Loucy (cell line): ENCODE data around the gene C12orf56.

Experiments
- H2AFZ ChIP-seq: fragments of 200-600 bp; sonication (generic); 2 replicates; pipeline ENCODE4 v1.6.0; 2016; ENCODE audit warnings: antibody characterized with exemption, mild to moderate bottlenecking, low read length, moderate library complexity
- H3F3A ChIP-seq: fragments of 200-600 bp; 2 replicates; pipeline ENCODE4 v1.6.0; 2016; ENCODE audit warnings: antibody characterized with exemption, low read depth, mild to moderate bottlenecking
- H3K27me3 ChIP-seq: fragments of 200-600 bp; sonication (generic); 2 replicates; pipeline ENCODE4 v1.6.1; 2014; ENCODE audit warnings: low read length, mild to moderate bottlenecking; ENCODE audit not compliant: insufficient read depth, poor library complexity, severe bottlenecking
- H3K36me3 ChIP-seq: fragments of 200-600 bp; sonication (generic); 2 replicates; pipeline ENCODE4 v1.6.1; 2016; ENCODE audit warnings: low read length; ENCODE audit not compliant: insufficient read depth
- H3K4me1 ChIP-seq: fragments of 200-600 bp; sonication (generic); 2 replicates; pipeline ENCODE4 v1.5.1; 2014; ENCODE audit warnings: low read length, mild to moderate bottlenecking; ENCODE audit not compliant: insufficient read depth, poor library complexity, severe bottlenecking
- H3K4me2 ChIP-seq: fragments of 200-600 bp; sonication (generic); 2 replicates; pipeline ENCODE4 v1.6.0; 2014; ENCODE audit warnings: antibody characterized with exemption, low read length, low read depth, mild to moderate bottlenecking; ENCODE audit not compliant: poor library complexity, severe bottlenecking
- H3K4me3 ChIP-seq: fragments of 200-600 bp; sonication (generic); 2 replicates; pipeline ENCODE4 v1.5.1; 2014; ENCODE audit warnings: low read length, mild to moderate bottlenecking, mixed read lengths; ENCODE audit not compliant: poor library complexity, severe bottlenecking
- H3K79me2 ChIP-seq: fragments of 200-600 bp; sonication (generic); 2 replicates; pipeline ENCODE4 v1.6.1; 2014; ENCODE audit warnings: low read length; ENCODE audit not compliant: insufficient read depth
- H3K9ac ChIP-seq: fragments of 200-600 bp; sonication (generic); 2 replicates; pipeline ENCODE4 v1.6.0; 2014; ENCODE audit warnings: mild to moderate bottlenecking, low read depth, low read length, moderate library complexity; ENCODE audit not compliant: poor library complexity, severe bottlenecking
- H3K9me2 ChIP-seq: fragments of 200-600 bp; sonication (generic); replicated peaks from 2 replicates; pipeline ENCODE4 v1.6.1; 2016; ENCODE audit warnings: low read depth, low read length, mixed read lengths
- H3K9me3 ChIP-seq: fragments of 200-600 bp; sonication (generic); 2 replicates; pipeline ENCODE4 v1.6.1; 2014; ENCODE audit warnings: mild to moderate bottlenecking, antibody characterized with exemption, low read length, low read depth; ENCODE audit not compliant: insufficient read depth
- H4K20me1 ChIP-seq: fragments of 200-600 bp; sonication (generic); 2 replicates; pipeline ENCODE4 v1.6.0; 2014; ENCODE audit warnings: antibody characterized with exemption, low read length, mild to moderate bottlenecking; ENCODE audit not compliant: insufficient read depth, poor library complexity, severe bottlenecking
- EZH2phosphoT487 ChIP-seq: fragments of 200-600 bp; IDR thresholded peaks from 2 replicates; pipeline ENCODE4 v1.6.1; 2018; ENCODE audit warnings: antibody characterized with exemption, mild to moderate bottlenecking, moderate library complexity, borderline replicate concordance
- TF ChIP-seq, protein P1 (sequence below): fragments of 200-600 bp; sonication (generic); conservative IDR thresholded peaks from 2 replicates; pipeline ENCODE4 v1.5.1; 2014; ENCODE audit warnings: mild to moderate bottlenecking, antibody characterized with exemption, low read length

Gene C12orf56

DNA sequence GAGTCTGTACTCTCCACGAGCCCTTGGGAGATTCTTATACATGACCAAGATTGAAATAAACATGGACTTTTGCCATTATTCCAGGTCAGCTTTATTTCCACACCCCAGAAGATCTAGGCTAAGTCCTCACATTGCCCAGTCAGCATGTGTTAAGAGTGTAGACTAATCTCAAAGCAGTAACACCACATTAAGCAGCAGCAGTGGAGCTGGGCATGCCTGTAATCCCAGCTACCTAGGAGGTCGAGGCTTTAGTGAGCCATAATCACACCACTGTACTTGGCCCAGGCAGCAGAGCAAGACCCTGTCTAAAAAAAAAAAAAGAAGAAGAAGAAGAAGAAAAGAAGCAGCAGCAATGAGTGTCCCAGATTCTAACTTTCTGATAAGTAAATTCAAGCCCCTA lies 65.5 kb downstream of the C12orf56 start:
- Histone ChIP-seq H2AFZ (no peak overlapping the region), H3K4me1 (no peaks in the 10 kb centered on the region), H3K27me3 (no peaks in the 10 kb centered on the region), H3K9me2 (no peaks in the 10 kb centered on the region), H3K9ac (no peak overlapping the region), H3K4me3 (no peak overlapping the region), H3K4me2 (no peak overlapping the region), H3F3A (no peaks in the 10 kb centered on the region), H4K20me1 (no peaks in the 10 kb centered on the region), H3K36me3 (no peaks in the 10 kb centered on the region), H3K9me3 (no peaks in the 10 kb centered on the region), H3K79me2 (no peaks in the 10 kb centered on the region)
- TF ChIP-seq EZH2phosphoT487 = no peak
- TF ChIP-seq, protein P1, sequence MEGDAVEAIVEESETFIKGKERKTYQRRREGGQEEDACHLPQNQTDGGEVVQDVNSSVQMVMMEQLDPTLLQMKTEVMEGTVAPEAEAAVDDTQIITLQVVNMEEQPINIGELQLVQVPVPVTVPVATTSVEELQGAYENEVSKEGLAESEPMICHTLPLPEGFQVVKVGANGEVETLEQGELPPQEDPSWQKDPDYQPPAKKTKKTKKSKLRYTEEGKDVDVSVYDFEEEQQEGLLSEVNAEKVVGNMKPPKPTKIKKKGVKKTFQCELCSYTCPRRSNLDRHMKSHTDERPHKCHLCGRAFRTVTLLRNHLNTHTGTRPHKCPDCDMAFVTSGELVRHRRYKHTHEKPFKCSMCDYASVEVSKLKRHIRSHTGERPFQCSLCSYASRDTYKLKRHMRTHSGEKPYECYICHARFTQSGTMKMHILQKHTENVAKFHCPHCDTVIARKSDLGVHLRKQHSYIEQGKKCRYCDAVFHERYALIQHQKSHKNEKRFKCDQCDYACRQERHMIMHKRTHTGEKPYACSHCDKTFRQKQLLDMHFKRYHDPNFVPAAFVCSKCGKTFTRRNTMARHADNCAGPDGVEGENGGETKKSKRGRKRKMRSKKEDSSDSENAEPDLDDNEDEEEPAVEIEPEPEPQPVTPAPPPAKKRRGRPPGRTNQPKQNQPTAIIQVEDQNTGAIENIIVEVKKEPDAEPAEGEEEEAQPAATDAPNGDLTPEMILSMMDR = no peak

DNA sequence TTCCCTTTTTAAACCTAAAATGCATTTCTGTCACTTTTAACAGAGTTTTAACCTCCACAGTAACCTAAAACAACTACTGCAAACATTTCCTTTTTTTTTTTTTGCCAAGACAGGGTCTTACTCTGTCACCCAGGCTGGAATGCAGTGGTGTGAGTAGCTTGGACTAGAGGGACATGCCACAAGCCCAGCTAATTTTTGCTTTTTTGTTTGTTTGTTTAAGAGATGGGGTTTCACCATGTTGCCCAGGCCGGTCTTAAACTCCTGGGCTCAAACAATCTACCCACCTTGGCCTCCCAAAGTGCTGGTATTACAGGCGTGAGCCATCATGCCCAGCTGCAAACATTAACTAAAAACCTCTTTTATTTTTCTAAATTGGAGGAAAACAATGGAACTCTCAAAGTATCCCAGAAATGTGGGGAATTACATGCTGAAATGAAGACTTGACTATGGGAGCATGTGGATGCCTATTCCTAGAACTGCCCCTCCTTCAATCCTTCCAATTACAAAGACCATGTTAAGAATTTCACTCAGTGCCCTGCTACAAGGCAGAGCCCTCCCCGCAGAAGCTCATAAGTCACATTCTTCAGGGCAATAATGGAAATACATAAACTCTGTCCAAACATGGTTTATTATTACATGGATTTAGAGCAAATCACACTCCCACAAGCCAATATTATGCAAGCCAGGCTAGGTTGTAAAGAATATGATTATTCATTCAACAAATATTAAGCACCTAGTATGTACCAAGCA lies 66.9 kb downstream of the C12orf56 start:
- Histone ChIP-seq H3K4me2 (no peak overlapping the region), H3K9me3 (no peaks in the 10 kb centered on the region), H3K9me2 (no peaks in the 10 kb centered on the region), H3K27me3 (no peaks in the 10 kb centered on the region), H3F3A (no peaks in the 10 kb centered on the region), H3K79me2 (no peaks in the 10 kb centered on the region), H2AFZ (no peak overlapping the region), H3K4me3 (no peak overlapping the region), H3K4me1 (no peaks in the 10 kb centered on the region), H4K20me1 (no peaks in the 10 kb centered on the region), H3K9ac (no peak overlapping the region), H3K36me3 (no peaks in the 10 kb centered on the region)
- TF ChIP-seq EZH2phosphoT487 = no peak
- TF ChIP-seq, protein P1 = no peak

DNA sequence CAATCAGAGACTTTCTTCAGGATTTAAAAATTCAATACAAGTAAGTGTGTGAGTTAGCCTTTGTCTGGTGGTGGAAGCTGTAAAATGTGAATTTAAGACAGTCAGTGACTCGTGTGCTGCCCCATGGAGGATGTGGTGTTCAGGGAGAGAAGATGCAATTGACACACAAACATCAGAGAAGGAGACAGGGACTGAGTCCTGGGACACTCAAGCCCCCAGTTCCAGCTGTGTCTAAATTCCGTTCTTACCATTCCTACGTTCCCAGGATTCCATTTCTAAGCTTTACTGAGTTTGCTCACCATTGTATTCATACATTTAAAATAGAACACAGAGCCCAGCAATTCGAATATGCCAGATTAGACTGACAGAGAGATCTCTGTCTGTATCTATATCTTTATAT lies 67.6 kb downstream of the C12orf56 start:
- TF ChIP-seq, protein P1 = no peak
- no peak for TF ChIP-seq EZH2phosphoT487
- no peaks in the 10 kb centered on the region for H3K36me3 ChIP-seq
- H2AFZ ChIP-seq = no peak overlapping the region
- no peak overlapping the region for H3K9ac ChIP-seq
- no peaks in the 10 kb centered on the region for H4K20me1 ChIP-seq
- H3K79me2 ChIP-seq = no peaks in the 10 kb centered on the region
- no peaks in the 10 kb centered on the region for H3K4me1 ChIP-seq
- H3K4me3 ChIP-seq = no peak overlapping the region
- H3K27me3 ChIP-seq = no peaks in the 10 kb centered on the region
- H3F3A ChIP-seq = no peaks in the 10 kb centered on the region
- H3K9me2 ChIP-seq = no peaks in the 10 kb centered on the region
- H3K4me2 ChIP-seq = no peak overlapping the region
- no peaks in the 10 kb centered on the region for H3K9me3 ChIP-seq
